ENCODE data around the gene HIPK4.

DNA sequence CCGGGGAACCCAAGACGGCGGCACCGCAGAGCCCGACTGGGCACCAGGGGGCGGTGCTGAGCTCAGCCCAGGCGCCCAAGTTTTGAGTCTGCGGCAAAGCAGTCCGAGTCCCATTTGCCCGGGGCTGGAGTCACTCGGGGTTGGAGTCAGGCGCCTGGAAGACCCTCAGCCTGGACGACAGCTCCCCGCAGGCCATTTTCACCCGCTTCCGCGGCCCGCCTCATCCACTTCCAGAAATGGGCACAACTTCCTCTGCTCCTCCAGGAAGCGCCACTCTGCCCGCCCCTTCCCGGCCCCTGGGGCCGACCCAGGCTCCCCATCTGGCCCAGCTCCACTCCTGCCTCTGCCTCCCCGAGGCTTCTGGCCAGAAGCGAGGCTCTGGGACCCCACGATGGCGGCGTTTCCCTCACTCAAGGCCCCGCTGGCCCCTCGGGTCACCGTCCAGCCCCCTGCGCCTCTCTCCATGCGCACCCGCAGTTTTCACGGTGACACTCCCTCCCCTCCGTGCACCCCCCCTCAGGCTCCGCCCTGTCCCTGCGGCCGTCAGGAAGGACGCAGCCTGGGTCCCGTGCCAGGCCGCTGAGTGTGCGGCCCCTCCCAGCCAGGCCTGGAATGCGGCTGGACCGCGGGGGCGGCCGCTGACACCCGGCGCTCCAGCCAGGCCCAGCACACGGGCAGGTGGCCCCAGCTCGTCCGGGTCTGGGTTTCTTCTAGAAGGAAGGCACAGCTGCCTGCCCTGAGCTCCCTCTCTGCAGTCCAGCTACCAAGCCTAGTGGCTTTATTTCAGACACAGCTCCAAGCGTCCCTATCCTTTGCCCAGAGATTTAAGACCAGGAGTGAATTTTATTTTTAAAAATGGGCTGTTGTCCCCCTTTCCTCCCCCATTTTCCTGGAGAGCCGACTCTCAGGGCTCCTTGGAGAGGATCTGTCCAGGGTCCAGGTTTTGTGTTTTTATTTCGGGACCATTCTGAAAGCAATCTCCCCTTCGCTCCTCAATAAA lies 31.1 kb upstream of the HIPK4 start:
- TF ChIP-seq, protein P1, sequence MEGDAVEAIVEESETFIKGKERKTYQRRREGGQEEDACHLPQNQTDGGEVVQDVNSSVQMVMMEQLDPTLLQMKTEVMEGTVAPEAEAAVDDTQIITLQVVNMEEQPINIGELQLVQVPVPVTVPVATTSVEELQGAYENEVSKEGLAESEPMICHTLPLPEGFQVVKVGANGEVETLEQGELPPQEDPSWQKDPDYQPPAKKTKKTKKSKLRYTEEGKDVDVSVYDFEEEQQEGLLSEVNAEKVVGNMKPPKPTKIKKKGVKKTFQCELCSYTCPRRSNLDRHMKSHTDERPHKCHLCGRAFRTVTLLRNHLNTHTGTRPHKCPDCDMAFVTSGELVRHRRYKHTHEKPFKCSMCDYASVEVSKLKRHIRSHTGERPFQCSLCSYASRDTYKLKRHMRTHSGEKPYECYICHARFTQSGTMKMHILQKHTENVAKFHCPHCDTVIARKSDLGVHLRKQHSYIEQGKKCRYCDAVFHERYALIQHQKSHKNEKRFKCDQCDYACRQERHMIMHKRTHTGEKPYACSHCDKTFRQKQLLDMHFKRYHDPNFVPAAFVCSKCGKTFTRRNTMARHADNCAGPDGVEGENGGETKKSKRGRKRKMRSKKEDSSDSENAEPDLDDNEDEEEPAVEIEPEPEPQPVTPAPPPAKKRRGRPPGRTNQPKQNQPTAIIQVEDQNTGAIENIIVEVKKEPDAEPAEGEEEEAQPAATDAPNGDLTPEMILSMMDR (conservative IDR thresholded peaks at IDR 0.05; ENCODE audit: low read depth, low read length), result peak; percentile 97
- no peak for TF ChIP-seq EZH2 (IDR thresholded peaks at IDR 0.05; ENCODE audit: borderline replicate concordance, low read depth, low read length, poor library complexity, severe bottlenecking)
